NCI-H345 treated with DMSO at 0.1 percent for 48 hours (cell line): ENCODE results near the gene EVI5.
"Not testable (repeated sequence)": the region's sequence is repeated elsewhere in the genome, so short reads cannot be mapped to it uniquely, and the experiment has no call there.

ENCODE experiments used
- DNase-seq: peaks from one replicate; lab custom pipeline; 2025; ENCODE audit not compliant: unreplicated experiment; lab: John Stamatoyannopoulos, UW

The EVI5 gene

GRCh38 chr1:92749024-92749634 is 35.8 kb downstream of the EVI5 start:
- no peak for DNase-seq

- no peak for DNase-seq
Observed at GRCh38 chr1:92748138-92748537, 36.8 kb downstream of the EVI5 start.

- DNase-seq = no peak
Observed at GRCh38 chr1:92747735-92748134, 37.2 kb downstream of the EVI5 start.

- not testable (repeated sequence) for DNase-seq
Observed at GRCh38 chr1:92746255-92746654, 38.7 kb downstream of the EVI5 start.

- DNase-seq = no peak
Observed at GRCh38 chr1:92743221-92743620, 41.7 kb downstream of the EVI5 start.

GRCh38 chr1:92739669-92740524 is 45.0 kb downstream of the EVI5 start:
- no peak for DNase-seq

GRCh38 chr1:92736395-92736794 is 48.5 kb downstream of the EVI5 start:
- no peak for DNase-seq

- DNase-seq = no peak
Observed at GRCh38 chr1:92730476-92730875, 54.4 kb downstream of the EVI5 start.

- DNase-seq = no peak
Observed at GRCh38 chr1:92728697-92729096, 56.2 kb downstream of the EVI5 start.

GRCh38 chr1:92723713-92724112 is 61.2 kb downstream of the EVI5 start:
- DNase-seq = not testable (repeated sequence)

GRCh38 chr1:92721886-92722285 is 63.0 kb downstream of the EVI5 start:
- DNase-seq = no peak

- not testable (repeated sequence) for DNase-seq
Observed at GRCh38 chr1:92721157-92721556, 63.8 kb downstream of the EVI5 start.

- DNase-seq = not testable (repeated sequence)
Observed at GRCh38 chr1:92715476-92715951, 69.4 kb downstream of the EVI5 start.

- no peak for DNase-seq
Observed at GRCh38 chr1:92713939-92714338, 71.0 kb downstream of the EVI5 start.

- no peak for DNase-seq
Observed at GRCh38 chr1:92711473-92712165, 73.3 kb downstream of the EVI5 start.

- no peak for DNase-seq
Observed at GRCh38 chr1:92709738-92710137, 75.2 kb downstream of the EVI5 start.

- no peak for DNase-seq
Observed at GRCh38 chr1:92708368-92708950, 76.4 kb downstream of the EVI5 start.

GRCh38 chr1:92707709-92708108 is 77.2 kb downstream of the EVI5 start:
- no peak for DNase-seq

- DNase-seq = no peak
Observed at GRCh38 chr1:92707292-92707691, 77.6 kb downstream of the EVI5 start.

- DNase-seq = no peak
Observed at GRCh38 chr1:92705446-92705845, 79.5 kb downstream of the EVI5 start.

GRCh38 chr1:92701147-92701546 is 83.8 kb downstream of the EVI5 start:
- no peak for DNase-seq
